K562 (cell line): ENCODE data around the gene LUZP1. TPM values are rescaled to one million over a fixed set of nuclear protein-coding genes. Genes with fewer than 3 reads are reported as not detected.

Experiments
- CCNT2 ChIP-seq: IDR thresholded peaks from 2 replicates; pipeline ENCODE4 v1.6.1; 2011; ENCODE audit warnings: borderline replicate concordance, low read depth, mild to moderate bottlenecking, moderate library complexity, mixed read lengths, low read length; ENCODE audit not compliant: insufficient read length; ENCODE audit errors: extremely low read depth
- CTBP1 ChIP-seq: fragments of 450-650 bp; IDR thresholded peaks from 2 replicates; pipeline ENCODE4 v1.6.1; 2016; ENCODE audit warnings: borderline replicate concordance
- FOSL1 ChIP-seq: fragments of 200-800 bp; sonication (Bioruptor generic); conservative IDR thresholded peaks from 2 replicates; pipeline ENCODE4 v1.6.1; 2016; ENCODE audit warnings: missing genetic modification characterization, missing compliant biosample characterization
- KAT8 ChIP-seq: fragments of 450-650 bp; IDR thresholded peaks from 2 replicates; pipeline ENCODE4 v1.6.1; 2016; ENCODE audit warnings: low read depth, mild to moderate bottlenecking
- NR4A1 ChIP-seq, 2 experiments: fragments of 250-450 bp in 1 of 2; fragments of 450-650 bp in 1 of 2; sonication (Bioruptor Pico) in 1 of 2; IDR thresholded peaks; 2 replicates each; pipeline versions ENCODE4 v1.4.0 to v1.6.1; 2016 to 2020; ENCODE audit warnings: mild to moderate bottlenecking in 2 of 2, missing compliant biosample characterization in 1 of 2, missing genetic modification characterization in 1 of 2, moderate library complexity in 1 of 2
- RAD21 ChIP-seq, 2 experiments: fragments of 250-450 bp in 1 of 2; fragments of 450-650 bp in 1 of 2; sonication (Bioruptor Pico) in 1 of 2; formaldehyde crosslinking in 1 of 2; IDR thresholded peaks in 1 of 2; conservative IDR thresholded peaks in 1 of 2; 2 replicates each; pipeline versions ENCODE4 v1.4.0 to v1.8.0; 2020 to 2022; ENCODE audit warnings: mild to moderate bottlenecking in 2 of 2, moderate library complexity in 1 of 2
- RB1 ChIP-seq: fragments of 450-650 bp; IDR thresholded peaks from 2 replicates; pipeline ENCODE4 v1.6.1; 2017; ENCODE audit warnings: low read depth, mild to moderate bottlenecking
- SAFB ChIP-seq: fragments of 200-400 bp; formaldehyde crosslinking; IDR thresholded peaks from 2 replicates; pipeline ENCODE4 v1.6.1; 2017; ENCODE audit warnings: low read depth, low read length, borderline replicate concordance
- SMAD3 ChIP-seq: fragments of 450-650 bp; formaldehyde crosslinking; conservative IDR thresholded peaks from 2 replicates; pipeline ENCODE4 v1.4.0; 2020; ENCODE audit warnings: mild to moderate bottlenecking
- SMARCA5 ChIP-seq: fragments of 450-650 bp; IDR thresholded peaks from 2 replicates; pipeline ENCODE4 v1.6.1; 2016
- SMC3 ChIP-seq: conservative IDR thresholded peaks from 2 replicates; pipeline ENCODE4 v1.6.1; 2011; ENCODE audit warnings: low read depth, low read length, improper control_type of control experiment; ENCODE audit not compliant: insufficient read depth
- ZBTB7A ChIP-seq: IDR thresholded peaks from 2 replicates; pipeline ENCODE4 v1.6.1; 2011; ENCODE audit warnings: low read depth, mild to moderate bottlenecking, low read length, moderate library complexity, borderline replicate concordance; ENCODE audit not compliant: control insufficient read depth
- ZNF165 ChIP-seq: fragments of 250-450 bp; sonication (Bioruptor Pico); IDR thresholded peaks from 2 replicates; pipeline ENCODE4 v1.4.0; 2020; ENCODE audit warnings: borderline replicate concordance
- ZNF184 ChIP-seq: sonication (generic); formaldehyde crosslinking; IDR thresholded peaks from 2 replicates; pipeline ENCODE4 v1.5.0; 2020; ENCODE audit warnings: missing genetic modification reagents
- ZNF41 ChIP-seq: fragments of 250-450 bp; sonication (Bioruptor Pico); conservative IDR thresholded peaks from 2 replicates; pipeline ENCODE4 v1.4.0; 2020; ENCODE audit warnings: mild to moderate bottlenecking
- polyA plus RNA-seq, 8 experiments: library from polyadenylated mRNA; depleted of rRNA in 4 of 8; stranded (reverse) in 5 of 8; unstranded in 3 of 8; fragments of >200 nt; fragmentation: Nextera tagmentation in 2 of 8; fragmentation: Illumina TruSeq in 1 of 8; extraction: Ambion mirVana in 2 of 8; extraction: Trizol in 1 of 8; gene quantifications; 2 replicates each; pipeline versions ENCODE4 v1.2.1 to v1.2.3, GENCODE V29; 2011 to 2014; ENCODE audit warnings: inconsistent platforms in 1 of 8, missing spikeins in 1 of 8
- total RNA-seq, 7 experiments: library from RNA; depleted of rRNA in 6 of 7; stranded (reverse); fragments of >200 nt in 6 of 7; fragmentation: Illumina TruSeq in 2 of 7; extraction: Trizol in 2 of 7; gene quantifications; 2 replicates each; pipeline versions ENCODE4 v1.2.1 to v1.2.3, GENCODE V29; 2011 to 2021; ENCODE audit warnings: low replicate concordance in 1 of 7
- TF ChIP-seq, protein P1 (sequence below), 3 experiments: IDR thresholded peaks in 2 of 3; conservative IDR thresholded peaks in 1 of 3; 2 replicates each; pipeline ENCODE4 v1.5.1; 2011 to 2012; ENCODE audit warnings: low read length in 3 of 3, mild to moderate bottlenecking in 3 of 3, control low read depth in 2 of 3, improper control_type of control experiment in 1 of 3, inconsistent platforms in 1 of 3, low read depth in 1 of 3, mixed read lengths in 1 of 3, moderate library complexity in 1 of 3; ENCODE audit not compliant: insufficient read depth in 2 of 3
- TF ChIP-seq, protein P2 (sequence below): fragments of 450-650 bp; formaldehyde crosslinking; IDR thresholded peaks from 2 replicates; pipeline ENCODE4 v1.4.0; 2020; ENCODE audit warnings: mild to moderate bottlenecking, moderate library complexity
- TF ChIP-seq, protein P3 (sequence below): sonication (generic); formaldehyde crosslinking; IDR thresholded peaks from 2 replicates; pipeline ENCODE4 v1.8.0; 2022; ENCODE audit warnings: missing genetic modification reagents, mild to moderate bottlenecking, borderline replicate concordance
- TF ChIP-seq, protein P4 (sequence below): IDR thresholded peaks from 2 replicates; pipeline ENCODE4 v1.6.1; 2011; ENCODE audit warnings: borderline replicate concordance, low read depth, mild to moderate bottlenecking, moderate library complexity, low read length; ENCODE audit not compliant: insufficient read depth, poor library complexity, severe bottlenecking

Gene LUZP1
- total and polyA plus RNA-seq, 9 of the 15 experiments (the other 6 are each of a cell fraction or from before 2014, with no cell fraction given), result 6.5 to 19.1 (median 12.4) TPM

DNA sequence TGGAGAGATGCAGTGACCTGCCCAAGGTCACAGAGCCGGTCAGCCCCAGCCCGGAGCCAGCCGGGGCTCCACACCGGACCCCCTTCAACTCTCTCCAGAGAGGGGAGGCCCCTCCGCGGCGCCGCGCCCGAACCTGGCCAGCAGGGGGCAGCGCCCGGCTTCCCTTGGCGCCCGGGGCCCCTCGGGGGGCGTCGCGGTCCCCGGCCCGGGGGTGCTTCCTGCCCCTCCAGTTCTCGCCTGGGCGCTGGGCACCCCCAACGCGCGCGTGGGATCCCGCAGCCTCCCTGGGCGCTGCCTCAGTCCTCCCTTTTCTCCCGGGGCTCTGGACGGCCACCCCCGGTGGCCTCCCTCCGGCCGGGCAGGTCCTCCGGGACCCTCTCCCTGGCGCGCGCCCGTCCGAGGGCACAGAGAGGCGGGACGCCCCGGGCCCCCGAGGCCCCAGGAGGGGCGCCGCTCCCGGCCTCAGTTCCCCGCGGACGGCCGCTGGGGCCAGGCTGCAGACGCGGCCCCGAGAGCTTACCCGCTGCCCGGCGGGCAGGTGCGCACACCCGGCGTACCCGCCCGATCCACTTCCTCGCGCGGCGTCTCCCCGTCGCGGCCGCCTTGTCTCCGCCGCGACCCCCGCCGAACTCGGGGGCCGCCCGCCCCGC, 48.2 kb upstream of the LUZP1 start (continued):
- TF ChIP-seq SMAD3 (CRISPR knock-in tag) (no peak), ZNF41 (CRISPR knock-in tag) (no peak), SMC3 (peak; percentile 67), SAFB (0 out of 2 replicates have a peak, but pooled peaks have one; percentile 31), CTBP1 (peak; percentile 21; the same call in 1 of the 2 replicates), SMARCA5 (no peak), RAD21 (CRISPR knock-in tag; conservative IDR thresholded peaks at IDR 0.05 in 1 of 2, IDR thresholded peaks at IDR 0.05 in 1 of 2) (peak; percentile 75 to 89), ZNF184 (CRISPR knock-in tag) (no peak), CCNT2 (peak; percentile 17), ZNF165 (CRISPR knock-in tag) (no peak), KAT8 (no peak), RB1 (peak; percentile 83), ZBTB7A (peak; percentile 98), NR4A1 (CRISPR knock-in tag; IDR thresholded peaks at IDR 0.05) (no peak), NR4A1 (tag; IDR thresholded peaks at IDR 0.05) (peak; percentile 18; the same call in 1 of the 2 replicates), FOSL1 (tag) (no peak)
- TF ChIP-seq, protein P1, sequence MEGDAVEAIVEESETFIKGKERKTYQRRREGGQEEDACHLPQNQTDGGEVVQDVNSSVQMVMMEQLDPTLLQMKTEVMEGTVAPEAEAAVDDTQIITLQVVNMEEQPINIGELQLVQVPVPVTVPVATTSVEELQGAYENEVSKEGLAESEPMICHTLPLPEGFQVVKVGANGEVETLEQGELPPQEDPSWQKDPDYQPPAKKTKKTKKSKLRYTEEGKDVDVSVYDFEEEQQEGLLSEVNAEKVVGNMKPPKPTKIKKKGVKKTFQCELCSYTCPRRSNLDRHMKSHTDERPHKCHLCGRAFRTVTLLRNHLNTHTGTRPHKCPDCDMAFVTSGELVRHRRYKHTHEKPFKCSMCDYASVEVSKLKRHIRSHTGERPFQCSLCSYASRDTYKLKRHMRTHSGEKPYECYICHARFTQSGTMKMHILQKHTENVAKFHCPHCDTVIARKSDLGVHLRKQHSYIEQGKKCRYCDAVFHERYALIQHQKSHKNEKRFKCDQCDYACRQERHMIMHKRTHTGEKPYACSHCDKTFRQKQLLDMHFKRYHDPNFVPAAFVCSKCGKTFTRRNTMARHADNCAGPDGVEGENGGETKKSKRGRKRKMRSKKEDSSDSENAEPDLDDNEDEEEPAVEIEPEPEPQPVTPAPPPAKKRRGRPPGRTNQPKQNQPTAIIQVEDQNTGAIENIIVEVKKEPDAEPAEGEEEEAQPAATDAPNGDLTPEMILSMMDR (IDR thresholded peaks at IDR 0.05 in 2 of 3, conservative IDR thresholded peaks at IDR 0.05 in 1 of 3; ENCODE audit: insufficient read depth in 2 of 3, low read depth in 1 of 3, low read length in 3 of 3), result peak; percentile 76 to 87 (median 77)
- TF ChIP-seq, protein P2, sequence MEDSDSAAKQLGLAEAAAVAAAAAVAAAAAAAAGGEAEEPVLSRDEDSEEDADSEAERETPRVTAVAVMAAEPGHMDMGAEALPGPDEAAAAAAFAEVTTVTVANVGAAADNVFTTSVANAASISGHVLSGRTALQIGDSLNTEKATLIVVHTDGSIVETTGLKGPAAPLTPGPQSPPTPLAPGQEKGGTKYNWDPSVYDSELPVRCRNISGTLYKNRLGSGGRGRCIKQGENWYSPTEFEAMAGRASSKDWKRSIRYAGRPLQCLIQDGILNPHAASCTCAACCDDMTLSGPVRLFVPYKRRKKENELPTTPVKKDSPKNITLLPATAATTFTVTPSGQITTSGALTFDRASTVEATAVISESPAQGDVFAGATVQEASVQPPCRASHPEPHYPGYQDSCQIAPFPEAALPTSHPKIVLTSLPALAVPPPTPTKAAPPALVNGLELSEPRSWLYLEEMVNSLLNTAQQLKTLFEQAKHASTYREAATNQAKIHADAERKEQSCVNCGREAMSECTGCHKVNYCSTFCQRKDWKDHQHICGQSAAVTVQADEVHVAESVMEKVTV, result peak; percentile 41; the same call in 1 of the 2 replicates
- TF ChIP-seq, protein P3, sequence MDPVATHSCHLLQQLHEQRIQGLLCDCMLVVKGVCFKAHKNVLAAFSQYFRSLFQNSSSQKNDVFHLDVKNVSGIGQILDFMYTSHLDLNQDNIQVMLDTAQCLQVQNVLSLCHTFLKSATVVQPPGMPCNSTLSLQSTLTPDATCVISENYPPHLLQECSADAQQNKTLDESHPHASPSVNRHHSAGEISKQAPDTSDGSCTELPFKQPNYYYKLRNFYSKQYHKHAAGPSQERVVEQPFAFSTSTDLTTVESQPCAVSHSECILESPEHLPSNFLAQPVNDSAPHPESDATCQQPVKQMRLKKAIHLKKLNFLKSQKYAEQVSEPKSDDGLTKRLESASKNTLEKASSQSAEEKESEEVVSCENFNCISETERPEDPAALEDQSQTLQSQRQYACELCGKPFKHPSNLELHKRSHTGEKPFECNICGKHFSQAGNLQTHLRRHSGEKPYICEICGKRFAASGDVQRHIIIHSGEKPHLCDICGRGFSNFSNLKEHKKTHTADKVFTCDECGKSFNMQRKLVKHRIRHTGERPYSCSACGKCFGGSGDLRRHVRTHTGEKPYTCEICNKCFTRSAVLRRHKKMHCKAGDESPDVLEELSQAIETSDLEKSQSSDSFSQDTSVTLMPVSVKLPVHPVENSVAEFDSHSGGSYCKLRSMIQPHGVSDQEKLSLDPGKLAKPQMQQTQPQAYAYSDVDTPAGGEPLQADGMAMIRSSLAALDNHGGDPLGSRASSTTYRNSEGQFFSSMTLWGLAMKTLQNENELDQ (CRISPR knock-in tag), result no peak
- TF ChIP-seq, protein P4, sequence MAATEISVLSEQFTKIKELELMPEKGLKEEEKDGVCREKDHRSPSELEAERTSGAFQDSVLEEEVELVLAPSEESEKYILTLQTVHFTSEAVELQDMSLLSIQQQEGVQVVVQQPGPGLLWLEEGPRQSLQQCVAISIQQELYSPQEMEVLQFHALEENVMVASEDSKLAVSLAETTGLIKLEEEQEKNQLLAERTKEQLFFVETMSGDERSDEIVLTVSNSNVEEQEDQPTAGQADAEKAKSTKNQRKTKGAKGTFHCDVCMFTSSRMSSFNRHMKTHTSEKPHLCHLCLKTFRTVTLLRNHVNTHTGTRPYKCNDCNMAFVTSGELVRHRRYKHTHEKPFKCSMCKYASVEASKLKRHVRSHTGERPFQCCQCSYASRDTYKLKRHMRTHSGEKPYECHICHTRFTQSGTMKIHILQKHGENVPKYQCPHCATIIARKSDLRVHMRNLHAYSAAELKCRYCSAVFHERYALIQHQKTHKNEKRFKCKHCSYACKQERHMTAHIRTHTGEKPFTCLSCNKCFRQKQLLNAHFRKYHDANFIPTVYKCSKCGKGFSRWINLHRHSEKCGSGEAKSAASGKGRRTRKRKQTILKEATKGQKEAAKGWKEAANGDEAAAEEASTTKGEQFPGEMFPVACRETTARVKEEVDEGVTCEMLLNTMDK, result peak; percentile 78
